OCI-M2 (cell line): ENCODE results near the gene DIP2B.

ENCODE experiments used
- DNase-seq: peaks from one replicate; lab custom pipeline; 2025; ENCODE audit not compliant: unreplicated experiment; lab: John Stamatoyannopoulos, UW

The DIP2B gene

DNA sequence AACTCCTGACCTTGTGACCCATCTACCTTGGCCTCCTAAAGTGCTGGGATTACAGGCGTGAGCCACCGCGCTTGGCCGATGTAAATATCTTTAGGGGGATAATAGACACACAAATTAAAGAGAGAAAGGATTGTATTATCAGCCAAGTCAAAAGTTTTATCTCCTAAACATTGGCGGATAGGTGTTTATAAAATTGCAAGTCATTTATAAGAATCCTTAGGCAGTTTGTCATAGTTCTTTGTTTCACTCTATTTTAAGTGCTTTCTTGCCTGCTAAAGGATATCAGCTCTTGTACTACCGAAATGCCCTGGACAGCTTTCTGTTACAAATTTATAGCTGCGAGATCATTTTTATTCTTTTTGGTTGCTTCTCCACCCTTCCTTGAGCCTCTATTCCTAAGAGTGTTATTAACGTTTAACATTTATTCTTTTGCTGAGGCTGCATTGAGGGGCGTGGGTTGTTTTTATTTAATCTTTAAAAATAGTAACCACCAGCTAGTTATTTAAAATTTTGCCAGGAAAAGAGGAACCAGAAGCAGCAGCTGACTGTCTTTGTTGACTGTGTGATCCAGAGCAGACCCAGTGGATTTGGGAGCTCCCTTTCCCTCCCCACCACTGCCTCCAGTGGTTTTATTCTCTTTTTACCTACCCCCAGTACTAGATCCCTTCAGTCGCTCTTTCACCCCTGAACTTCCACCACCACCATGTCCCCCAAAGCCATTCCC lies 106.4 kb downstream of the DIP2B start:
- DNase-seq = no peak

DNA sequence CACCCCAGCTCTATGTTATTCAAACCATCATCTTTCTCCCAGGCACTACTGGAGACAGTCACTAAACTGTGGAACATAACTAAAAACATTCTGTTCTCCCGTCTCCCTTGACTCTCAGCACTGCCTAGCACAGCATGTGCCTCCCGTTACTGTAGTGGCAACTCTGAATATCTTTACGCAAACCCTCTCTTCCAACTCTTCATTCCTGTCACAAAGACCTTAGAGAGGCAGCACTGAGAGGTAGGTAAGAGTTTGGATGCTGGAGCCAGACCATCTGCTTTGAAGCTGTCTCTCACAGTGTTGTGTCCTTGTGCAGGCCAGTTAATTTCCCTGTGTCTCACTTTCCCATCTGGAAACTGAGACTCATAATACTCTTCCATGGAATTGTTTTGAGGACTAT lies 108.1 kb downstream of the DIP2B start:
- DNase-seq = no peak

DNA sequence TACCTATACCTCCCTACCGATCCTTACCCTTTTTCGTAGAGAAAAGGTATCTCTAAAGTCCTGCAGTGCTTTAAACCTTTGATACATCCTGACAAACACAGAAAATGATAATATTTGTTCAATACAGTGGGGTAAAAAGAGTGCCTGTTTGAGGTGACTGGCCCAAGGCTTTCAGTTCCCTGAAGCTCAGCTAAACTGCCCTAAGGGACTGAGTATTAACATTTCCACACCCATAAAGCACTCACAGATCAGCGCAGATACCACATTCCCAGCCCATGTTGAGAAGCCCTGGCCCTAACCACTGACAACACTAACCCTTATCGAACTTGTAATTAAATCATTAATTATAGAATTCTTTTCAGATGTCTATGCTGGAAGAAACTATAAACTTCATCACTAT lies 108.7 kb downstream of the DIP2B start:
- no peak for DNase-seq

DNA sequence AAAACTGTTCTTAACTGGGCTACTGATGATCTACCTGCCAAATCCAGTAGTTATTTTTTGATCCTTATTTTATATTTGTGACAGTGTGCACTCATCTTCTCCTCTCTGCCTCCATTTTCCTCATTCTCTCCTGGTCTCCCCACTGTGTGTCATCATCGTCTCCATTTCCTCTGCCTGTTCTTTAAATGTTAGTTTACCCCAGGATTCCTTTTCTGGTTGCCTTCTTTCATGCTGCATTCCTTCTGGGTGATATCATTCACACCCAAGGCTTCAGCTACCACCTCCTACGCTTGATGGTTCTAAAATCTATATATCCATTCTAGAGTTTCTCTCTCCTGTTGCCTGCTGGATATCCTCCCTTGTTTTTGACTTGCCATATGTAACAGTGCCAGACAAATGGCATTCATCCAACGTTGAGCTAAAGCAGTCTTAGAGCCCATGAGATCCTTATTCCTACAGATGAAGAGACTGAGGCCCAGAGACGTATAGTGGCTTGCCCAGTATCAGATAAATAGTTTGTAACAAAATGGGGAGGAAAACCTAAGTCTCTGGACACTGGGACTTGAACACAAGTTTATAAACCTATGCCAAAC lies 109.5 kb downstream of the DIP2B start:
- no peak for DNase-seq

DNA sequence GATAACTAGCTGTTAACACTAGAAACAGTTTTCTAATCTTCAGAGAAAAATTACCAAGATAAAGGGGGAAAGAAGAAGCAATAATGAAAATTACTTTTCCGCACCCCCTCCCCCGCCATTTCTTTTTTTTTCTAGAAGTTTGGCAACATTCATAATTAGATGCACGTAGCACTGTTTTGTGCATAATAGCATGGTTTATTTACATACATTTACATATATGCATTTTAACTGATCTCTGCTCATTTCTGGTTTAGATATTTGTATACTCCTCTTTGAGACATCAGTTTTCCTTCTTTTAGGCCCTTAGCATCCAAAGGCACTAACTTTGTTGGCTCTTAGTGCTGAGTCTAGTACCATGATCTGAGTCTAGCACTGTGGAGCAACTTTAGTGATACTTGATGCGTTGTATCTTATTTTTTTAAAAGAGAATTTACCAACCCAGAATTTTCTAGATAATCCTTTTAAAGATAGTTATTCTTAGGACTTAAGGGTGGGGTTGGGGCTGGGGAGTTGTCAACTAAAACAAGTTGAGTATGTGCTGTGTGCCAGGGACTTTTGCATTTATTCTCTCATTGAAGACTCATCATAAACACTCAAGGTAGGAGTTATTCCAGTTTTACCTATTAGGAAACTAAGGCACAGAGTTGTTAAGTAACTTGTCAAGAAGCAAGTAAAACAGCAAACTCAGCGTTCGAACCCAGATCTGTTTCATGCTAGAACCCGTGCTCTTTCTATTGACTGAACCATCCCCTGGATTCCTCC lies 110.5 kb downstream of the DIP2B start:
- no peak for DNase-seq

DNA sequence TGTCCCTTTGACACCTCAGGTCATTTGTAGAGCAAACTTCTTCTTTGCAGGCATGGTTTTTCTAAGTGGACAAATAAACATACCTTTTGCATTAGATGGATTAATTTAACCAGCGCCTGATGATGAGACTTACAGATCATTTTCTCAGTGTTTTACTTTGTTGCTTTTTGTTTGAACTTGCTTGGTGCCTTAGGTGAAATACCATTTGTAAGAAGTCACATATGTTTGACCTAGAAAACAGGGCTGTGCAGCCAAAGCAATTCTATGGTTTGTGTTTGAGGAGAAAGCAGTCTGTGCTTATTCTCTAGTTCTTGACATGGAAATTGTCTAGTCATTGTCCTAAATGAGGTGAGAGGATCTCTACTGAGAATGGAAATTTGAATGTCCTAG lies 111.1 kb downstream of the DIP2B start:
- DNase-seq = no peak

DNA sequence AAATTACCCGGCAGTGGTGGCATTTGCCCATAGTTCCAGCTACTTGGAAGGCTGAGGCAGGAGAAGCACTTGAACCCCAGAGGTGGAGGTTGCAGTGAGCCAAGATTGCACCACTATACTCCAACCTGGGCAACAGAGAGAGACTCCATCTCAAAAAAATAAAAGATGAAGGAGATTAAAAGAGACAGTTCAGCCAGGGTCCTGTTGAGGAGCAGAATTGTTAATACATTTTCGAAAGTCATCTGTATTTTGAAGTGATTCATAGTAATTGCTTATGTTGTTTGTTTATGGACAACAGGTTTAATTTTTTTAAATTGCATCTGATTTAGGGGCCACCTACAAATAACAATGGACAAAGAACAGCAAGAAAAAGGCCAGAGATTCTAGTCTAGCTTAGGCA lies 112.9 kb downstream of the DIP2B start:
- no peak for DNase-seq

DNA sequence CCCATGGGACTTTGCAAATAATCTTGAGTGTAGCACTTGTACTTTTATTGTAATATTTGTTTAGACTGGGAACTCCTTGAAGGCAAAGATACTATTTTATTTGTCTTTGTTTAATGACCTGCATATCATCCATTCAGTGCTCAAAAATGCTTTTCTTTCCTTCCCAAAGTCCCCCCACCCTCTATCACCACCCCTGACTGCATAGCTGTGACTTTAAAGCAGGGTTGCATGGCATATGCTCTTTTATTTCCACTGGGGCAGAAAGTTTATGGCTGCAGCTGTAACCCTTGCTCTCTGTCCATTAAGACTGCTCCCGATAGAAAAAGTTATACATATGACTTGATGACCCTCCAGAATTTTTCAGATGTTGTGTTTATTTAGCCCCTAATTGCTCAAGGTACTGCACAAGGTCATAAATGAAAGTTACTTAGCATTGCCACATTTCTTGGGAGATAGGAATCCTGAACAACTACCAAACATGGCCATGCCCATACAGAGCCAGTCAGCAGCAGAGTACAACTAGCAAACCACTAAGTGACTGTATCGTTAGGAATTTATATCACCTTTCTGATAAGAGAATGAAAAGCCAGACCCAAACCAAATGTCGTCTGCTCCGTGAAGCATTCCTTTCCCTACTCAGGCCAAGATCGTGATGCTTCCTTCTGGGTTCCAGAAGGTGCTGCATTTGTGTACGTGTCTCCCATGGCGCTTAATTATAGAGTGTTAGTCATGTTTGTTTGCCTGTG lies 114.3 kb downstream of the DIP2B start:
- no peak for DNase-seq

DNA sequence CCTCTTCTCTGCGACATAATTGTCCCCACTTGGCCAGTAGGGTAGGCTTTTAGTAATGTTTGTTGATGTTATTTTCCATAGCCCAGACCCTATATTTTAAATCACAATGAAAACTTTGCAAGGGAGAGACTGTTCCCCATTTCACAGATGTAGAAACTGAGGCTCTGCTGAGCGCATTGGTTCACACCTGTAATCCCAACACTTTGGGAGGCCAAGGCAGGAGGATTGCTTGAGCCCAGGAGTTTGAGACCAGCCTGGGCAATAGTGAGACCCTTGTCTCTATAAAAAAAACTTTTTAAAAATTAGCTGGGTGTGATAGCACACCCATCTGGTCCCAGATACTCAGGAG lies 114.8 kb downstream of the DIP2B start:
- no peak for DNase-seq

DNA sequence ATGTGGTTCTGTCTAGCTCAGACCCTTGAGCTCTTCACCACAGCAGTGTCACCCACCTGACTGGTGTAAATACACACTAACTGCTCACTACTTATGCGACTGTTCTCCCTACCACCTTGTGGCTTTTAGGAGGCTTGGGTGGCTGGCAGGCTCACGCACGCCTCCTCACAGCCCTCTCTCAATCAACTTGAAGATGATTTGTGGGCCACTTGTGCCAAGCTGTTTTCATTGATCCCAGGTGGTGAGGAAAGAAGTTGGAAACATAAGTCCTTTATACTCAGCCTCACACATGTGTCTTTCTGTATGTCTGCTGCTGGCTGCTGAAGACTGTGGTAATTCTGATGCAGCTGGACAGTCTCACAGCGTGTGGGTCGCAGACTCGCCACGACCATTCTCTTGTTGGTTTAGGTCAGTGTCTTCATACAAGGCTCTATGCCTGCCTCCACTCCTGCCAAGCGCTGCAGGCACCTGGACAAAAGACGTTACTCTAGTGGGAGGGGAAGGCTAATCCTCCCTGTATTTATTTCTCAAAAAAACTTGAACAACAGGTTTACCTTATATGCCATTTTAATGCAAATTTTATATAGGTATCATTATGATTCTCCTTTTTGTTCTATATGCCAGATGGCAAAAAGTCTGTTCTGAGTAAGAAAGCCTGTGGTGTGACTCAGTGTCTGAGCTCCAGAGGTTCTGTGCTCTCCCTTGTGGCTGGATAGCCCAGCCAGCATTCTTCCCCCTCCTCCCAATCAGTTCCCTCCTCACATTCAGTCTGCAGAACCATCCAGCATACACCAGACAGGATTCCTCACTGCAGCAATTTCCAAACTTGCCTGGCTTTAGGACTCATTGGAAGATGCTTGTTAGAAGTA lies 115.6 kb downstream of the DIP2B start:
- DNase-seq = no peak

DNA sequence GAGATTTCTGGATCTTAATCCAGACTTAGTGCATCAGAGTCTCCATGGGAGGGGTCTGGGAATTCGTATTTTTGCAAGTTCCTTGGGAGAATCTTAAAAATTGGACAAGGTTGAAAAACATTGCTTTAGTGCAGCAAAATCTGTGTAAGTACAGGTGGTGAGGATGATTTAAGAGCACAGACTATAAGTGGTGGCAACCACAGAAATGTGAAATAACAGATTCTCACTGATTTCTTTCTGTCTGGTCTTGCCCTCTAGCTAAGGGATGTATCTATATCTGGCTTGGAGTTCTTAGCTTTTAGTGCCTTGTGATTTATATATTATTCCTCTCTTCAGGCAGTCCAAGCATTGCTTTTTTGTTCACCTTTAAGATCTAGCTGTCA lies 116.2 kb downstream of the DIP2B start:
- no peak for DNase-seq

DNA sequence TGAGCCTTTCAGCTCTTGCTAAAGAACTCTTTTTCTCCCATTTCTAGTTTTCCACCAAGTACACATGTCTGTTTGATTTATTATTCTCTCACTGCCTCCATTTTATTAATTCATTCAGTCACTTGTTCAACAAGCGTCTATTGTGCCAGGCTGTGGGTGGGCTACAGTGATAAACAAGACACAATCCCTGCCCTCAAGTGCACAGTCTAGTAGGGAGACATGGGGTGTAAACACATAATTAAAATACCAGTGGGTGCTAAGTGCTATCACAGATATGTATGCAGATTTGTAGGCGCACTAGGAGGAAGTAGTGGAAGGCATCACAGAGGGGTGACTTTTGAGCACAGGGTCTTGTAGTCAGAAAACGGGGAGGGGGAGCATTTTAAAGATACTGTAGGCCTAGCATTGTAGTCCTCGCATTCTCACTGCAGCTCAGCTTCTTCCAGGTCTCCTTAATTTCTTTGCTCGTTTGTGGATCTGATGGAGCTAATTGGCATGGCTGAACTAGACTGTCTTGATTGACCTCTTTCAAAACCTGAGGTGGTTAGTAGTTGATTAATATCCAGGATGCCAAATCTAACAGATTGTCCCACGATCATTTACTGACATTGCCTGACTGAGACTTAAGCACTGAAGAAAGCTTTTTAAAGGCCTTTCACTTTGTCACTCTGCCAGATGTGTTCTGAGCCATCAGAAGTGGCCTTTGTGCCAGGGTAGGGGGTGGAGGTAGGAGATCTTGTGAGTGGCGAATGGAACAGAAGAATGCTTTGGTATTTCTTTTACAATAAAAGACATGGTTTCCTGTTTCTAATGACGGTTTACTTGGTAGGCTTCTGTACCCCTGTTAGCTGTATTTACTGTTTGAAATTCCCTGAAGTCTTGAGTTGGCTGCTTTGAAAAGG lies 116.9 kb downstream of the DIP2B start:
- DNase-seq = no peak

DNA sequence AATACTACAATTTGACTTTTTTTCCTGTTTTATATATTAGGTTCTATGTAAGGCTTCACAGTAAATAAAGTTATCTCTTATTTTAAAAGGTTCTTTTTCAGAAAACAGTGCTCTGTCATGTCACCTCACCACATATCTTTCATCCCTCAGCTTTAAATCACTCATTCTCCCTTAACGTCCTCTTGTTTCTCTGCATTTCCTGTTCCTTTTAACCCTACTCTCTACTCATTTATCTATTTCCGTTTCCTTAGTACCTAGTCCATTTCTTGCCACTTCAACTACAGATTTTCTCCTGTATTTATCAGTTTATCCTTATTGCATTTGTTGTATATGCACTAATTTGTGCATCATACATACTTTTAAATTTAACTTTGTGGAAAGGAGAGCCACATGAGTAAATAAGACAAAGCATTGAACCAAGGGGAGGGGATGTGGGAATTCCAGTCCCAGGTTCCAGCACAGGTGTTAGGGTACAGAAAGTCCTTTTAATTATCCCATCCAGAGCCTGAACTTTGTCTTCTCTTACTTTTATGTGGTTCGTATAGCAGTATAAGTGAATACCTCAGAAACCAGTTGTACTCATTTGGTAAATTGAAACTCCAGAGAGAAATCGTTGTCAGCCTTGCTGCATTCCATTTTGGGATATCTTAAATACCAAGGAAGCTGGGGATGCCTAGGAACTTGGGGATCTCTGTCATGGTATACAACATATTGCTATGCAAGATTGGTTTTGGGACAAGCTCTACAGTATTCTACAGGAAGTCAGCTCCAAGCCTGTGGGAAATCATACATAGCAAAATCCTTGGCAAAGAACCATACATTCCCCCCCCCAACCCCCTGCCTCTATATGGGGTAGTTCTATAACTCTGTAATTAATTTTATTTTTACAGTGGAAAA lies 120.5 kb downstream of the DIP2B start:
- DNase-seq = no peak

DNA sequence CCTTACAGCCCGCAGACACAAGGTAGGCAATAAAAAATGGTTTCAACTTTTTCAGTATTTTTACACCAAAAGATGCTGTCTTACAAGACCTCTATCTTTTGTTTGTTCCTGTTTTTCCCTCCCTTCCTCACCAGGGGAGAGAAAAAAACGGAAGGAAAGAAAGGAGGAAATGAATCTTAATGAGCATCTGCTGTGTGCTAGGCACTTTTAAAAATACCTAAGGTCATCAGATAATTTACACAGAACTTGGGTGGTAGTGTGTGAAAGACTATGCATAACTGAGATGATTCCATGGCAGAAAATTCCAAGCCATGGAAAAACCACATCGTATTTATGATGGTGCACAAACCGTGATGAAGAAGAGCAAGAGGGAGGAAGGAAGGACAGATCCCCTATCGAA lies 121.2 kb downstream of the DIP2B start:
- DNase-seq = no peak

DNA sequence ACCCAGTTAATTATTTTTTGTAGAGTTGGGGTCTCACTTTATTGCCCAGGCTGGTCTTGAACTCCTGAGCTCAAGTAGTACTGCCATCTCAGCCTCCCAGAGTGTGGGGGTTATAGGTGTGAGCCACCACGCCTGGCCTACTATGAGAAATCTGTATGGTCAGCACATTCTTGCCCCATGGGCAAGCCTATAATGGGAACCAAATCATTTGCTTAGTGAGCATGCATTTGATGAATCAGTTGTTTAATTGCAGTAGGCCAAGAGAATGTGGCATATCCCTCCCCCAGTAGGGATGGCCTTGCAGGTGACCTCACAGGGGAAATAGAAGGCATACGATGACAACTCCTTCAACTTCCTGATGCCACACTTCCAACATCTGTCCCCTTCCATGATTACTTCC lies 122.7 kb downstream of the DIP2B start:
- DNase-seq = no peak

DNA sequence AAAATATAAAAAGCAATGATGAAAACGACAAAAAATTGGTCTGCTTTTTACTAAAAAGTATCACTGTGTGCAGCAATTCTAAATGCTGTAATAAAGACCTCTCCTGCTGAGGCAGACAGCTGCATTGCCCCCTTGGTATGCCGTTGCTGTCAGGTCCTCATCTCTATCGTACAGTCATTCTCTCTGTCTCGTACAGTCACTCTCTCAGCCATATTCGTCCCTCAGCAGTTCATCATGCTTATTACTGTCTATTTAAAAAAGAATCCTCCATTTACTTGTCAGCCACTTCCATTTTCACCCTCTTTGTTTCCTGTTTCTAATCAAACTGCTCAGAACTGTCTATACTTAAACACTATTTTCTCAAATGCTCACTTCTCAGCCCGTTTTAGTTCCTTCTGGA lies 123.6 kb downstream of the DIP2B start:
- no peak for DNase-seq

DNA sequence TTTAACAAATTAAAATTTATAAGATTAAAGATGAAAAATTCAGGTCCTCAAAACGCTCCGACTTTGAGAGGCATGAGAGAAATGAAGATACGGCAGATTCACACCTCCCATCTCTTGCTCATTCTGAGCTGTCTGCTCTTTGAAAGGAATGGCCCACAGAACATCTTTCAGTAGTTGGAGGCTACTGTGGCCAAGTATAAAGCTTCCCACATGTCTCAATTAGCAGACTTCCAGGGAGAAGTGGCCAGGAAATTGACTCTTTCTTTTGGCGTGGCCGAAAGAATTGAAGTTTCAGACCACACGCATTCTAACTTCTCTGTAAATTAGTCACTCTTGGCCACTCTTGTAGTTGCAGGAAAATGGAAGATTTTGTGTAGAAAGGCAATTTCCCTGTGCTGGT lies 129.2 kb downstream of the DIP2B start:
- no peak for DNase-seq

DNA sequence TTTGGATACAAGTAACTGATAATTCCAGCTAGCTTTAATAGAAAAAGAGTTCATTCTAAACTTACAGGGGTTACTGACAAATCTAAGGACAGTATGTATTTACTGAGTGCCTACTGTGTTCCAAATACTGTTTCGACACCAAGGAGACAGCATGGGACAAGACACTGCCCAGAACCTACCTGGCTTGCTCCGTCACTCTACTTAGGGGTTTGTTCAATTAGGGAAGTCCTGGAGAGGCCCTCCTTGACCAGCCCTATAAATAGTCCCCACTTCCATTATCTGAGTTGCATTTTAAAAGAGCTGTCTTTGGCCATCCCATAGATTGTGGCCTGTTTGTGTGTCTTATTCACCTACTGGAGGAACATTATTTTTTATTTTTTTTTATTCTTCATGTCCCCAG lies 129.6 kb downstream of the DIP2B start:
- DNase-seq = no peak

DNA sequence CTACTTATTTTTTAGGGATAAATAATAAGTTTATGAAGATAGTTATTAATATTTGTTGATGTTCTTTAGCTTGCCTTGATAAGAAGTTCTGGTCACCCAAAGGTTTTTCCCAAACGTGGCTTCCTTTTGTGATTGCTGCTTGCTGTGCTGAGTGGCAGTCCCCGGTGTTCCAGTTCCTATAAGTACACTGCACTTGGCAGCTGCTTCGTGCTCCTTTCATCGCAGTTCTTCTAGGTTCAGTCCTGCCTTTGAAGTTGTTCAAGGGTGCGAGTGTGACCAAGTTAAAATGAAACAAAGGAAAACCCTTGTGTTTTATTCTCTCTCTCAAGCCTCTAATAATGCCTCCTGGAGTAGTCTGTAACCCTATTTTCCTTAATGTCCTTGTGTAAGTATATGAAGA lies 130.6 kb downstream of the DIP2B start:
- no peak for DNase-seq
